Lower lobe of right lung (tissue), 2 donors: ENCODE results near the gene ISOC2. TPM values are rescaled to one million over a fixed set of nuclear protein-coding genes. Genes with fewer than 3 reads are reported as not detected.

Experiments
- ATAC-seq, 2 donors: fragments of 200-7000 bp; cut with Tn5 transposase; one replicate each; pipeline ENCODE4 v1.9.1; 2020 to 2022; ENCODE audit warnings: mild to moderate bottlenecking in 2 of 2, moderate library complexity in 2 of 2
- DNase-seq: peaks from one replicate; pipeline ENCODE4 v3.0.0-alpha.2; 2020
- H3K27ac ChIP-seq: fragments of 200-600 bp; one replicate; pipeline ENCODE4 v1.8.0; 2022
- H3K27me3 ChIP-seq: fragments of 200-600 bp; one replicate; pipeline ENCODE4 v1.8.0; 2022; ENCODE audit warnings: low read depth
- H3K36me3 ChIP-seq: fragments of 200-600 bp; one replicate; pipeline ENCODE4 v1.8.0; 2022; ENCODE audit warnings: mild to moderate bottlenecking
- H3K4me1 ChIP-seq: fragments of 200-600 bp; one replicate; pipeline ENCODE4 v1.8.0; 2022
- H3K4me3 ChIP-seq: fragments of 200-600 bp; one replicate; pipeline ENCODE4 v1.8.0; 2022; ENCODE audit warnings: mild to moderate bottlenecking
- H3K9me3 ChIP-seq: fragments of 200-600 bp; one replicate; pipeline ENCODE4 v1.8.0; 2022
- intact Hi-C: fragments of 100-400 bp; cut with DNase I; formaldehyde crosslinking; loops from one replicate; pipeline ENCODE4 v1.11.0; 2022
- total RNA-seq: library from RNA; stranded (reverse); fragmentation: NEBNext Ultra II Directional; extraction: Animal tissue kit (Norgen Biotek cat#: 25700); gene quantifications from one replicate; pipeline ENCODE4 v1.2.1, GENCODE V29; 2021
- TF ChIP-seq, protein P1 (sequence below): fragments of 200-600 bp; IDR thresholded peaks from one replicate; pipeline ENCODE4 v1.8.0; 2022; ENCODE audit warnings: antibody characterized with exemption, mild to moderate bottlenecking
- donor health status: DM: no; HTN: yes; CAD: no; lungs with severe emphysema.

The ISOC2 gene
- total RNA-seq, 1 donor from 2014 or later = 28.6 TPM

DNA sequence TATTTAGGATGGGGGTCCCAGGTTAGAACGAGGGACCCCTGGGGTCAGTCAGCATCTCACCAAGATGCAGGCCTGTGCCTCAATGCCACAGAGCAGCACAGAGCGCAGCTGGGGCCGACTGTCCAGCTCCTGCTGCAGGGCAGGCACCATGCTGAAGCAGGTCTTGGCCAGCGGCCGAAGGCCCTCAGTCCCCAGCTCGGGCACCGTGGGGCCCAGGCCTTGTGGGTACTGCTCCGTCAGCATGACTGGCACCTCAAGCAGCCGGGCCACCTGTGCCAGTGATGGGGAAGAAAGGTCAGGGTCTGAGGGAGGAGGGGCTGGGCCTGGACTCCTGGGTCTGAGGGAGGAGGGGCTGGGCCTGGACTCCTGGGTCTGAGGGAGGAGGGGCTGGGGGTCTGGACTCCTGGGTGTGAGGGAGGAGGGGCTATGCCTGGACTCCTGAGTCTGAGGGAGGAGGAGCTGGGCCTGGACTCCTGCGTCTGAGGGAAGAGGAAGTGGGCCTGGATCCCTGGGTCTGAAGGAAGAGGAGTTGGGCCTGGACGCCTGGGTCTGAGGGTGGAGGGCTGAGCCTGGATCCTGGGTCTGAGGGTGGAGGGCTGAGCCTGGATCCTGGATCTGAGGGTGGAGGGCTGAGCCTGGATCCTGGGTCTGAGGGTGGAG, 5.7 kb downstream of the ISOC2 start:
- ATAC-seq (no peak), DNase-seq (no peak)
- Histone ChIP-seq H3K4me3 (no peak overlapping the region), H3K4me1 (peaks cover 17% of the 10 kb centered on the region), H3K9me3 (no peaks in the 10 kb centered on the region), H3K27me3 (peaks cover 21% of the 10 kb centered on the region), H3K36me3 (no peaks in the 10 kb centered on the region), H3K27ac (no peak overlapping the region)
- TF ChIP-seq, protein P1, sequence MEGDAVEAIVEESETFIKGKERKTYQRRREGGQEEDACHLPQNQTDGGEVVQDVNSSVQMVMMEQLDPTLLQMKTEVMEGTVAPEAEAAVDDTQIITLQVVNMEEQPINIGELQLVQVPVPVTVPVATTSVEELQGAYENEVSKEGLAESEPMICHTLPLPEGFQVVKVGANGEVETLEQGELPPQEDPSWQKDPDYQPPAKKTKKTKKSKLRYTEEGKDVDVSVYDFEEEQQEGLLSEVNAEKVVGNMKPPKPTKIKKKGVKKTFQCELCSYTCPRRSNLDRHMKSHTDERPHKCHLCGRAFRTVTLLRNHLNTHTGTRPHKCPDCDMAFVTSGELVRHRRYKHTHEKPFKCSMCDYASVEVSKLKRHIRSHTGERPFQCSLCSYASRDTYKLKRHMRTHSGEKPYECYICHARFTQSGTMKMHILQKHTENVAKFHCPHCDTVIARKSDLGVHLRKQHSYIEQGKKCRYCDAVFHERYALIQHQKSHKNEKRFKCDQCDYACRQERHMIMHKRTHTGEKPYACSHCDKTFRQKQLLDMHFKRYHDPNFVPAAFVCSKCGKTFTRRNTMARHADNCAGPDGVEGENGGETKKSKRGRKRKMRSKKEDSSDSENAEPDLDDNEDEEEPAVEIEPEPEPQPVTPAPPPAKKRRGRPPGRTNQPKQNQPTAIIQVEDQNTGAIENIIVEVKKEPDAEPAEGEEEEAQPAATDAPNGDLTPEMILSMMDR = no peak
- intact Hi-C loops = no loop called here

- no peaks in the 10 kb centered on the region for H3K36me3 ChIP-seq
- intact Hi-C loops = no loop called here
- no peak overlapping the region for H3K4me3 ChIP-seq
- TF ChIP-seq, protein P1 = peak; percentile 44
- no peaks in the 10 kb centered on the region for H3K9me3 ChIP-seq
- H3K4me1 ChIP-seq = peaks cover 8% of the 10 kb centered on the region
- no peak for ATAC-seq
- no peak for DNase-seq
- no peak overlapping the region for H3K27ac ChIP-seq
- H3K27me3 ChIP-seq = peaks cover 22% of the 10 kb centered on the region
These were observed 6.6 kb downstream of the ISOC2 start for GRCh38 chr19:55454787-55455243.

- no peak overlapping the region for H3K4me3 ChIP-seq
- H3K27ac ChIP-seq = no peak overlapping the region
- DNase-seq (no peak), ATAC-seq (no peak)
- TF ChIP-seq, protein P1 = no peak
- no peaks in the 10 kb centered on the region for H3K9me3 ChIP-seq
- peaks cover 30% of the 10 kb centered on the region for H3K27me3 ChIP-seq
- intact Hi-C loops = no loop called here
- peaks cover 5% of the 10 kb centered on the region for H3K4me1 ChIP-seq
- no peaks in the 10 kb centered on the region for H3K36me3 ChIP-seq
These were observed 7.8 kb downstream of the ISOC2 start for GRCh38 chr19:55453511-55454260.

DNA sequence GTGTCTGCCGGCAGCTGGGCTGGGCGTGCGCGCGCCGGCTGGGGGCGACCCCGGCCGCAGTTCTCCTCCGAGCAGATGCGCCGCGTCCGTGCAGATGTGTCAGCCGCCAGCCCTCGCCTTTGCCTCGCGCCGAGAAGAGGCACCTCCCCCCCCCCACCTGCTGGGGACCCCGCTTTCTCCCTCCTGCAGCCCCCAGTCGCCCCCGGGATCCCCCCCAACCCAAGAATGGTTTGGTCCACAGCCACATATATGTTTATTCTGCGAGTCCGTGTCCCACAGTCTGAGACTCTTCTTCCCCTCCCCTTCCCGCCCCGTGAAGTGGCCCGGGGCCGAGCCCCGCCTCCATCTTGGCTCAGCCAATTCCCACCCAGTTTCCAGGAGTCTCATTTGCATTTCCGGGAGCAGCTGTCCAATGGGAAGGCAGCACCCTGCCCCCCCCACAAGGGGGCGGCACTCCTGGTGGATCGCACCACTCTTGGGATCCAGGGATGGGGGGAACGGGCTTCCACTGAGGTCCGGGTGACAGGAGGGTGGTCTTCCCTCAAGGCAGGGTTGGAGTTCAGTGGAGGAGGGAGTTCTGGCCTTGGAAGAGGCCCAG, 8.6 kb downstream of the ISOC2 start:
- DNase-seq = no peak
- no peak overlapping the region for H3K4me3 ChIP-seq
- peak; percentile 51 to 72 for ATAC-seq

More for the DNA sequence above, 8.6 kb downstream of the ISOC2 start:
- TF ChIP-seq, protein P1 = no peak
- H3K36me3 ChIP-seq = no peaks in the 10 kb centered on the region
- H3K27ac ChIP-seq = no peak overlapping the region
- intact Hi-C loops = no loop called here
- peaks cover 5% of the 10 kb centered on the region for H3K4me1 ChIP-seq
- peaks cover 30% of the 10 kb centered on the region for H3K27me3 ChIP-seq
- no peaks in the 10 kb centered on the region for H3K9me3 ChIP-seq
